Heart right ventricle (tissue), 16 donors: ENCODE data around the gene SYNJ2. TPM values are rescaled to one million over a fixed set of nuclear protein-coding genes. Genes with fewer than 3 reads are reported as not detected.

ENCODE experiments used
- ATAC-seq, 8 donors: fragments of 200-7000 bp; cut with Tn5 transposase; one replicate each; pipeline ENCODE4 v1.9.1; 2020; ENCODE audit warnings: mild to moderate bottlenecking in 8 of 8, moderate library complexity in 8 of 8, moderate number of reproducible peaks in 1 of 8
- DNase-seq, 2 donors: peaks; one replicate each; pipeline ENCODE4 v3.0.0-alpha.2; 2020
- H3K27ac ChIP-seq, 10 donors: fragments of 200-600 bp; sonication (generic) in 2 of 10; one replicate each; pipeline versions ENCODE4 v1.5.0 to v1.8.0; 2020 to 2022; ENCODE audit warnings: mild to moderate bottlenecking in 3 of 10
- H3K27me3 ChIP-seq, 7 donors: fragments of 200-600 bp; one replicate each; pipeline ENCODE4 v1.8.0; 2021 to 2022; ENCODE audit warnings: mild to moderate bottlenecking in 2 of 7
- H3K36me3 ChIP-seq, 9 donors: fragments of 200-600 bp; sonication (generic) in 1 of 9; one replicate each; pipeline versions ENCODE4 v1.5.0 to v1.8.0; 2020 to 2022; ENCODE audit warnings: mild to moderate bottlenecking in 2 of 9
- H3K4me1 ChIP-seq, 9 donors: fragments of 200-600 bp; sonication (generic) in 1 of 9; one replicate each; pipeline versions ENCODE4 v1.5.0 to v1.8.0; 2020 to 2022; ENCODE audit warnings: mild to moderate bottlenecking in 4 of 9
- H3K4me3 ChIP-seq, 10 donors: fragments of 200-600 bp; sonication (generic) in 2 of 10; one replicate each; pipeline versions ENCODE4 v1.5.0 to v1.8.0; 2020 to 2022; ENCODE audit warnings: mild to moderate bottlenecking in 7 of 10, moderate library complexity in 2 of 10
- H3K9me3 ChIP-seq, 11 donors: fragments of 200-600 bp in 10 of 11; sonication (generic) in 2 of 11; one replicate each; pipeline versions ENCODE4 v1.5.0 to v1.8.0; 2013 to 2022; ENCODE audit warnings: mild to moderate bottlenecking in 2 of 11, control low read depth in 1 of 11, moderate library complexity in 1 of 11
- WGBS, 2 donors: extraction: QIAGEN DNeasy Blood & Tissue Kit; methylation state at CpG; one replicate each; pipeline ENCODE4 v1.1.7; 2013; ENCODE audit warnings: inconsistent platforms in 1 of 2; 5-methylcytosine and 5-hydroxymethylcytosine counted together
- intact Hi-C, 10 donors: fragments of 100-400 bp; cut with DNase I; formaldehyde crosslinking; loops; one replicate each; pipeline versions ENCODE4 v1.11.1 to v1.14.2; 2022
- polyA plus RNA-seq, 2 donors: library from polyadenylated mRNA; stranded (reverse); fragments of 200-250 nt; gene quantifications; one replicate each; pipeline ENCODE4 v1.2.3, GENCODE V29; 2013
- total RNA-seq, 10 donors: library from RNA; stranded (reverse); fragmentation: NEBNext Ultra II Directional in 3 of 10; extraction: Animal tissue kit (Norgen Biotek cat#: 25700) in 3 of 10; gene quantifications; one replicate each; pipeline versions ENCODE4 v1.2.1 to v1.2.4, GENCODE V29; 2021 to 2023
- TF ChIP-seq, protein P1 (sequence below), 9 donors: fragments of 200-600 bp; sonication (generic) in 2 of 9; IDR thresholded peaks; one replicate each; pipeline versions ENCODE4 v1.5.0 to v1.8.0; 2021 to 2022; ENCODE audit warnings: antibody characterized with exemption in 9 of 9, mild to moderate bottlenecking in 5 of 9, moderate library complexity in 1 of 9
- donor health status: Arrhythmogenic right ventricular cardiomyopathy.
- donor health status: ischemic (EF 13 %, LVEDD 7.1; RV severe dilation, severe dysfunction).
- donor health status: healthy with polysubstance abuse.
- donor health status: DM: no; HTN: yes; CAD: no.
- donor health status: DM: no; HTN: no; CAD: no.
- donor health status: ischemic (EF 25% LVEDD 6.9; RV normal size, moderate dysfunction).
- donor health status: ischemic (EF 25% LVEDD 5.7; RV mildly dilated, moderate dysfunction).
- donor health status: healthy.
- donor health status: DM: yes; HTN: yes; CAD: no.
- donor health status: Ischemic cardiomyopathy.
- donor health status: ischemic (EF 35%, LVEDD 5.7; RV mildly dilated, moderate dysfunction).
- donor health status: nonischemic (EF 11% LVEDD 7.7; RV severe dilation, severe dysfunction).
- donor health status: DM: yes; HTN: yes; CAD: no.
- donor health status: PGD.
- donor health status: ischemic (EF 29% LVEDD 5.4; RV normal size, mild dysfunction).
- donor health status: nonischemic (EF 23%, LVEDD 6.1; RV moderate dilation, normal function).

The SYNJ2 gene
- total and polyA plus RNA-seq, 12 donors = 14.0 to 27.8 (median 19.0) TPM

DNA sequence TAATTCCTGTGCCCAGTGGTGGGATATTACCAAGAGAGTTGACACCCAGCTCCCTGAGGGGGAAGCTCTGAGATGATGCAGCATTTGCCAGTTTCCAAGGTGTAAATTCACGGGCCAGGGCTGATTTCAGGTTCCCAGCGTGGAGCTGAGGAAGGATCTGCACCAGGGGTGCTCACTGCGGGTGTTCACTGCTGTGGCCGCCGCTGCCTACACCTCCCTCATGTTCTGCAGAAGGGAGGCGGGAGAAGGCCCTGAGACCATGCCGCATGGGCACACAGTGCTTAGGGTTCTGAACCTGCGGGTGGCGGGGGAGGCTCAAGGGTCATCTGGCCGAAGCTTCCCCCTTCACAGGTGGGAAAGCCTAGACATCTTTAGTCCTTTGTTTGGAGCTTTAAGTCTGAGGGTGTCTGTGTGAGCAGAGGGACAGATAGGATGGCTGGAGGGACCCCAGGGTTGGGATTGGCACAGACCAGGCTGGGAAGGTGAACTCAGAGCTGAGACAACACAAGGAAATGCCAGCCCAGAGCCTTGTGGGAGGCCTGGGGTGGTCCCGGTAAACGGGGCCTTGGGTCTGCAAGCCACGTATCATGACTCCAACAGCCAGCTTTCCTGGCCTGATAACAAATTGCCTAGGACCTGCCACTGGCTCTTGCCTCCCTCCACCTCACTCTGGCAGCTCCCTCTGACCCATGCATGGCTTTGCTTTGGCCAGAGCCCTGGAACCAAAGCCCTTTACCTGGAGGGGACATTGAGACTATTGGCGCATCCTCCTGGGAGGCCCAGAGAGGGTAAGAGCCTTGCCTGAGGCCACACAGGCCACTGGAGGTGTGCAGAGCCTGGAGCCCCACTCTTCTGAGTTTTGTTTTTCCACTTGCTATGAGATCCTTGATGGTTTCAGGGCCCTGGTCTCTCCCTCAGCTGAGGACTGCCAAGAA lies 40.4 kb downstream of the SYNJ2 start:
- intact Hi-C loops = no loop called here
- ATAC-seq = no peak
- WGBS, 2 donors = 92 to 95% methylated on average over 14 of the region's 14 CpGs

DNA sequence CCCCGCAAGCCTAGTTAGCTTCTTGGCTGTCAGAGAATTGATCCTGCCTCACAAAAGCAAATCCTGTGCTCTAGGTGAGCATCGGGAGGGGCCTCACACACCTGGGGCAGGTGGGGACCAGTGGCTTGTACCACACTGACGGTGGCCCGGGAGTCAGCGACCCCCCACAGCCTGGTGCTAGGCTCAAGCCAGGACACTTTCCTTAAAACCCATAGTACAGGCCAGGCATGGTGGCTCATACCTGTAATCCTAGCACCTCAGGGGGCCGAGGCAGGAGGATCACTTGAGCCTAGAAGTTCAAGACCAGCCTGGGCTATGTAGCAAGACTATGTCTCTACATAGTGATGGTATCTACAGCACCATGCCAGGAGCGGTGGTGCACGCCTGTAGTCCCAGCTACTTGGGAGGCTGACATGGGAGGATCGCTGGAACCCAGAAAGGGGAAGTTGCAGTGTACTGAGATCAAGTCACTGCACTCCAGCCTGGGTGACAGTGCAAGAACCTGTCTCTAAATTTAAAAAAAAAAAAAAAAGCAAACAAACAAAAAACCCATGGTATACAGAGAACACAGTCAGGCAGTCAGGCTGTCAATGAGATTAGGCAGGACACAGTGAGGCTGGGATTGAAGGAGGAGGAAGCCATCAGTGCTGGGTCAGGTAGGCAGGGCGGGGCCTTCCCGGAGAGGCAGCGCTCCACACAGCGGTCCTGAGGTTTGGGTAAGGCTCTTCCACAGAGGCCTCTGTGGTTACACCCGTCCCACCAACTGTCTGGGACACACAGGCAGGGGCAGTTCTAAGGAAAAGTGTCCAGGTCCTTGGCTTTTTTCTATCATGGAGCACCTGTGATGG lies 41.3 kb downstream of the SYNJ2 start:
- no peaks in the 10 kb centered on the region for H3K9me3 ChIP-seq
- TF ChIP-seq, protein P1, sequence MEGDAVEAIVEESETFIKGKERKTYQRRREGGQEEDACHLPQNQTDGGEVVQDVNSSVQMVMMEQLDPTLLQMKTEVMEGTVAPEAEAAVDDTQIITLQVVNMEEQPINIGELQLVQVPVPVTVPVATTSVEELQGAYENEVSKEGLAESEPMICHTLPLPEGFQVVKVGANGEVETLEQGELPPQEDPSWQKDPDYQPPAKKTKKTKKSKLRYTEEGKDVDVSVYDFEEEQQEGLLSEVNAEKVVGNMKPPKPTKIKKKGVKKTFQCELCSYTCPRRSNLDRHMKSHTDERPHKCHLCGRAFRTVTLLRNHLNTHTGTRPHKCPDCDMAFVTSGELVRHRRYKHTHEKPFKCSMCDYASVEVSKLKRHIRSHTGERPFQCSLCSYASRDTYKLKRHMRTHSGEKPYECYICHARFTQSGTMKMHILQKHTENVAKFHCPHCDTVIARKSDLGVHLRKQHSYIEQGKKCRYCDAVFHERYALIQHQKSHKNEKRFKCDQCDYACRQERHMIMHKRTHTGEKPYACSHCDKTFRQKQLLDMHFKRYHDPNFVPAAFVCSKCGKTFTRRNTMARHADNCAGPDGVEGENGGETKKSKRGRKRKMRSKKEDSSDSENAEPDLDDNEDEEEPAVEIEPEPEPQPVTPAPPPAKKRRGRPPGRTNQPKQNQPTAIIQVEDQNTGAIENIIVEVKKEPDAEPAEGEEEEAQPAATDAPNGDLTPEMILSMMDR (IDR thresholded peaks at IDR 0.05) = no peak
- no peaks in the 10 kb centered on the region for H3K27me3 ChIP-seq
- DNase-seq (no peak), ATAC-seq (no peak)
- H3K36me3 ChIP-seq = peaks cover 0 to 8% (median 0%) of the 10 kb centered on the region in 9 donors
- intact Hi-C loops = no loop called here
- no peak overlapping the region for H3K4me3 ChIP-seq
- WGBS, 2 donors = 95 to 96% methylated on average over 14 of the region's 14 CpGs
- H3K4me1 ChIP-seq = peaks cover 15 to 61% (median 52%) of the 10 kb centered on the region in 9 donors
- no peak overlapping the region for H3K27ac ChIP-seq

More for the DNA sequence above, 40.4 kb downstream of the SYNJ2 start:
- no peak overlapping the region for H3K4me3 ChIP-seq
- peaks cover 9 to 61% (median 45%) of the 10 kb centered on the region in 9 donors for H3K4me1 ChIP-seq
- peak overlapping the region in 1 of 10 donors; percentile 59 for H3K27ac ChIP-seq
- no peak for DNase-seq
- no peaks in the 10 kb centered on the region for H3K27me3 ChIP-seq
- H3K9me3 ChIP-seq = no peaks in the 10 kb centered on the region
- TF ChIP-seq, protein P1 (IDR thresholded peaks at IDR 0.05) = no peak
- H3K36me3 ChIP-seq = peaks cover 0 to 8% (median 0%) of the 10 kb centered on the region in 9 donors

DNA sequence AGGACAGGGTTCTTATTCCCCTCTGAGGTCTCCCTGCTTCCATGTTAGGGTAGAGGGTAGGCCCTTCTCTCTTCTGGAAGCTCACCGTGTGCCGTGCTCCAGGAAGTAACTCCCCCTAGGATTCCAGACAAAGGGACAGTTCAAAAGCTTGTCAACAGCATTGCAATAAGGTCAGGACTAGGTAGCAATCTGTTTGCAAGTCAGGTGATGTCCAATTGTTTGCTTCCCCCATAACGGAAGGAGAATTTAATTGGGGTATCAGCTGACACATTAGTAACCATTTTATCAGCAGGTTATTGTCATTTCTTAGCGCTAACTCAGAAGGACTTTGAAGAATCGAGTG lies 41.9 kb downstream of the SYNJ2 start:
- no peak for ATAC-seq
- Histone ChIP-seq H3K4me3 (no peak overlapping the region), H3K4me1 (peaks cover 15 to 61% (median 52%) of the 10 kb centered on the region in 9 donors), H3K36me3 (peaks cover 0 to 8% (median 0%) of the 10 kb centered on the region in 9 donors), H3K27ac (no peak overlapping the region), H3K27me3 (no peaks in the 10 kb centered on the region), H3K9me3 (no peaks in the 10 kb centered on the region)
- intact Hi-C loops = no loop called here
- TF ChIP-seq, protein P1 (IDR thresholded peaks at IDR 0.05) = no peak
- no peak for DNase-seq
- WGBS, 2 donors = 77 to 81% methylated on average over 5 of the region's 5 CpGs
